Measurements from ENCODE around the gene METTL24.

GRCh38 chr6:110232450-110232849 lies 125.7 kb downstream of the METTL24 start:
- TF ChIP-seq POLR2AphosphoS5 (IDR thresholded peaks at IDR 0.05) (no peak), POLR2A (IDR thresholded peaks at IDR 0.05; ENCODE audit: low read depth) (no peak), EP300 (IDR thresholded peaks at IDR 0.05) (no peak)
- TF ChIP-seq, protein P1, sequence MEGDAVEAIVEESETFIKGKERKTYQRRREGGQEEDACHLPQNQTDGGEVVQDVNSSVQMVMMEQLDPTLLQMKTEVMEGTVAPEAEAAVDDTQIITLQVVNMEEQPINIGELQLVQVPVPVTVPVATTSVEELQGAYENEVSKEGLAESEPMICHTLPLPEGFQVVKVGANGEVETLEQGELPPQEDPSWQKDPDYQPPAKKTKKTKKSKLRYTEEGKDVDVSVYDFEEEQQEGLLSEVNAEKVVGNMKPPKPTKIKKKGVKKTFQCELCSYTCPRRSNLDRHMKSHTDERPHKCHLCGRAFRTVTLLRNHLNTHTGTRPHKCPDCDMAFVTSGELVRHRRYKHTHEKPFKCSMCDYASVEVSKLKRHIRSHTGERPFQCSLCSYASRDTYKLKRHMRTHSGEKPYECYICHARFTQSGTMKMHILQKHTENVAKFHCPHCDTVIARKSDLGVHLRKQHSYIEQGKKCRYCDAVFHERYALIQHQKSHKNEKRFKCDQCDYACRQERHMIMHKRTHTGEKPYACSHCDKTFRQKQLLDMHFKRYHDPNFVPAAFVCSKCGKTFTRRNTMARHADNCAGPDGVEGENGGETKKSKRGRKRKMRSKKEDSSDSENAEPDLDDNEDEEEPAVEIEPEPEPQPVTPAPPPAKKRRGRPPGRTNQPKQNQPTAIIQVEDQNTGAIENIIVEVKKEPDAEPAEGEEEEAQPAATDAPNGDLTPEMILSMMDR (IDR thresholded peaks at IDR 0.05), result no peak

Data from esophagus muscularis mucosa (tissue), 4 donors.